Breast epithelium (tissue), 4 donors: ENCODE measurements around the gene EPB41L2. TPM values are rescaled to one million over a fixed set of nuclear protein-coding genes. Genes with fewer than 3 reads are reported as not detected.

Experiments used
- DNase-seq, 2 donors: peaks; one replicate each; pipeline ENCODE4 v3.0.0-alpha.2; 2019; ENCODE audit warnings: low spot score in 2 of 2
- H3K27ac ChIP-seq, 2 donors: fragments of 200-600 bp; sonication (generic) in 1 of 2; one replicate each; pipeline ENCODE4 v1.5.1; 2016 to 2019; ENCODE audit warnings: mild to moderate bottlenecking in 1 of 2
- H3K27me3 ChIP-seq, 2 donors: fragments of 200-600 bp; sonication (generic) in 1 of 2; one replicate each; pipeline versions ENCODE4 v1.5.1 to v1.6.0; 2017 to 2019; ENCODE audit warnings: control low read depth in 1 of 2, mild to moderate bottlenecking in 1 of 2
- H3K36me3 ChIP-seq: fragments of 200-600 bp; one replicate; pipeline ENCODE4 v1.5.1; 2019
- H3K4me1 ChIP-seq, 2 donors: fragments of 200-600 bp; sonication (generic); one replicate each; pipeline ENCODE4 v1.5.1; 2016 to 2019; ENCODE audit warnings: control low read depth in 1 of 2
- H3K4me3 ChIP-seq, 3 donors: fragments of 200-600 bp; sonication (generic); 1 replicate in 2 of 3; 2 replicates in 1 of 3; pipeline ENCODE4 v1.5.1; 2016 to 2019; ENCODE audit warnings: mild to moderate bottlenecking in 3 of 3, moderate library complexity in 2 of 3
- H3K9me3 ChIP-seq, 2 donors: fragments of 200-600 bp; sonication (generic) in 1 of 2; one replicate each; pipeline ENCODE4 v1.5.1; 2016 to 2019; ENCODE audit warnings: control low read depth in 1 of 2
- POLR2A ChIP-seq: fragments of 450-650 bp; IDR thresholded peaks from one replicate; pipeline ENCODE4 v1.6.1; 2016; ENCODE audit warnings: antibody characterized with exemption, mild to moderate bottlenecking, moderate library complexity
- POLR2AphosphoS5 ChIP-seq, 3 donors: sonication (generic); formaldehyde crosslinking; IDR thresholded peaks; one replicate each; pipeline ENCODE4 v1.6.1; 2017; ENCODE audit warnings: antibody characterized with exemption in 3 of 3
- intact Hi-C: fragments of 100-400 bp; cut with DNase I; formaldehyde crosslinking; loops from one replicate; pipeline ENCODE4 v1.15.1; 2023; ENCODE audit warnings: low total_unique reads
- total RNA-seq, 3 donors: library from RNA; depleted of rRNA; stranded (reverse); fragments of >200 nt; gene quantifications; one replicate each; pipeline ENCODE4 v1.1.0, GENCODE V29; 2016
- TF ChIP-seq, protein P1 (sequence below), 3 donors: fragments of 450-650 bp; IDR thresholded peaks; one replicate each; pipeline ENCODE4 v1.5.1; 2016 to 2017; ENCODE audit warnings: antibody characterized with exemption in 3 of 3, mild to moderate bottlenecking in 3 of 3, moderate library complexity in 3 of 3

EPB41L2 gene
- total RNA-seq, 3 donors from 2014 or later = 72.7 to 110 (median 101) TPM

DNA sequence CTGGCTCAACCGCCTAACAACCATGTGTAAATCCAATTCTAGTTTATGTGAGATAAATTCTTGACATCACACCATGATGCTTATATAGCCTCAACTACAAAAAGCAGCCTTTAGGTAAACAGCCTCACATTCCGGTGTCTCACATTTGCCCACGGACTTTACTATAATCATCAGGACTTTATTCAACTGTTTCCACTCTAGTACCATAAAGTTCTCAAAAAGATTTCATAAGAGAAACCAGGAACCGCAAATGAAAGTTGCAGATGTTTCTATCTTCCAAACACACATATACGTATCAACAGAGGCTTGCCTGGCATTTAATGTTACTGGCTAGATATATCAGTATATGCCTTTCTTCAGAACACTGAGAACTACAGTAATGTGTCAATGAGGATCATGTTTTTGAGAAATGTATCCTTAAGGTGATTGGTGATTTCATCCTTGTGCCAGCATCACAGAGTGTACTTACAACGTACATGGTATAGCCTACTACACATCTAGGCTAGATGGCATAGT is 80.0 kb downstream of the EPB41L2 start:
- Histone ChIP-seq H3K4me1 (no peaks in the 10 kb centered on the region), H3K9me3 (peaks cover 0 to 10% of the 10 kb centered on the region in 2 donors), H3K4me3 (no peak overlapping the region), H3K27ac (no peak overlapping the region), H3K36me3 (no peaks in the 10 kb centered on the region), H3K27me3 (no peaks in the 10 kb centered on the region)
- intact Hi-C loops = no loop called here
- no peak for TF ChIP-seq POLR2AphosphoS5 (IDR thresholded peaks at IDR 0.05)
- DNase-seq = no peak

DNA sequence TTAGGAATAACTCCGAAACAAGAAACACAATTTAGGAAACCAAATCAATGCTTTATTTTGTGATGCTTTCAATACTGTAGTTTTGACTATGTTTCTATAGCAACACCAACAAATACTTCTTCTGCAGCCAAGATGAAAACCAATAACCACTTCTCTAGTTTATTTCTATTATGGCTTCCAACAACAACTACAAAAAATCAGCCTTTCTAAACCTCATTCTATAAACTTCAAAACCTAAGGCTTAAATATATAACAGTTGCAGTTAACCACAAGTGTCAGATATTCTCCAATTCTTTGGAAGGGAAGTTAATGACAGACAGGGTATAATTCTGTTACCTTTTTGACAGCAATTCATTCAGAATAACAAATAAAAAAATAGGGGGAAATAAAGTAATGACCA is 80.9 kb downstream of the EPB41L2 start:
- H3K9me3 ChIP-seq = peaks cover 0 to 10% of the 10 kb centered on the region in 2 donors
- H3K4me1 ChIP-seq = no peaks in the 10 kb centered on the region
- no peaks in the 10 kb centered on the region for H3K36me3 ChIP-seq
- DNase-seq = no peak
- intact Hi-C loops = no loop called here
- no peak overlapping the region for H3K4me3 ChIP-seq
- no peak for TF ChIP-seq POLR2AphosphoS5 (IDR thresholded peaks at IDR 0.05)
- no peak for TF ChIP-seq POLR2A
- TF ChIP-seq, protein P1, sequence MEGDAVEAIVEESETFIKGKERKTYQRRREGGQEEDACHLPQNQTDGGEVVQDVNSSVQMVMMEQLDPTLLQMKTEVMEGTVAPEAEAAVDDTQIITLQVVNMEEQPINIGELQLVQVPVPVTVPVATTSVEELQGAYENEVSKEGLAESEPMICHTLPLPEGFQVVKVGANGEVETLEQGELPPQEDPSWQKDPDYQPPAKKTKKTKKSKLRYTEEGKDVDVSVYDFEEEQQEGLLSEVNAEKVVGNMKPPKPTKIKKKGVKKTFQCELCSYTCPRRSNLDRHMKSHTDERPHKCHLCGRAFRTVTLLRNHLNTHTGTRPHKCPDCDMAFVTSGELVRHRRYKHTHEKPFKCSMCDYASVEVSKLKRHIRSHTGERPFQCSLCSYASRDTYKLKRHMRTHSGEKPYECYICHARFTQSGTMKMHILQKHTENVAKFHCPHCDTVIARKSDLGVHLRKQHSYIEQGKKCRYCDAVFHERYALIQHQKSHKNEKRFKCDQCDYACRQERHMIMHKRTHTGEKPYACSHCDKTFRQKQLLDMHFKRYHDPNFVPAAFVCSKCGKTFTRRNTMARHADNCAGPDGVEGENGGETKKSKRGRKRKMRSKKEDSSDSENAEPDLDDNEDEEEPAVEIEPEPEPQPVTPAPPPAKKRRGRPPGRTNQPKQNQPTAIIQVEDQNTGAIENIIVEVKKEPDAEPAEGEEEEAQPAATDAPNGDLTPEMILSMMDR (IDR thresholded peaks at IDR 0.05) = no peak
- H3K27me3 ChIP-seq = no peaks in the 10 kb centered on the region
- H3K27ac ChIP-seq = no peak overlapping the region

DNA sequence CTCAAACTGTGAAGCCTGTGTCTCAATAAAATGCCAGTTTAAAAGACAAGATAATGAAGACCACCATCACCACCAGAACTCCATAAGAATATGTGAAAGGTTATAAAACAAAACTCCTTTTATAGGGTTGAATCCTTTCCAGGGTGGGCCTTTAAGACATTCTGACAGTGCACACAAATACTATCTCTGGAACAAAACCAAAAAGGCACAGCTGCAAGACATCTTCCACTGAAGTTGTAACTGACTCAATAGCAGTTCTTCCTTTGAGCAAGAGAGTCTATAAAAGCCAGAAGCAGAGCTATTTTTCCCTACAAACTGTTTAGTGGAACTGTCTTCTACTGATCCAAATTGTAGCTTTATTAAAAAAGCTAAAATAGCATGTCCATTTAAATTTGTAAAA is 81.6 kb downstream of the EPB41L2 start:
- no peaks in the 10 kb centered on the region for H3K4me1 ChIP-seq
- H3K27ac ChIP-seq = no peak overlapping the region
- TF ChIP-seq POLR2AphosphoS5 (IDR thresholded peaks at IDR 0.05) (no peak), POLR2A (no peak)
- TF ChIP-seq, protein P1 (IDR thresholded peaks at IDR 0.05) = no peak
- intact Hi-C loops = no loop called here
- no peak overlapping the region for H3K4me3 ChIP-seq
- H3K36me3 ChIP-seq = no peaks in the 10 kb centered on the region
- no peak for DNase-seq
- H3K27me3 ChIP-seq = no peaks in the 10 kb centered on the region
- peaks cover 0 to 10% of the 10 kb centered on the region in 2 donors for H3K9me3 ChIP-seq

DNA sequence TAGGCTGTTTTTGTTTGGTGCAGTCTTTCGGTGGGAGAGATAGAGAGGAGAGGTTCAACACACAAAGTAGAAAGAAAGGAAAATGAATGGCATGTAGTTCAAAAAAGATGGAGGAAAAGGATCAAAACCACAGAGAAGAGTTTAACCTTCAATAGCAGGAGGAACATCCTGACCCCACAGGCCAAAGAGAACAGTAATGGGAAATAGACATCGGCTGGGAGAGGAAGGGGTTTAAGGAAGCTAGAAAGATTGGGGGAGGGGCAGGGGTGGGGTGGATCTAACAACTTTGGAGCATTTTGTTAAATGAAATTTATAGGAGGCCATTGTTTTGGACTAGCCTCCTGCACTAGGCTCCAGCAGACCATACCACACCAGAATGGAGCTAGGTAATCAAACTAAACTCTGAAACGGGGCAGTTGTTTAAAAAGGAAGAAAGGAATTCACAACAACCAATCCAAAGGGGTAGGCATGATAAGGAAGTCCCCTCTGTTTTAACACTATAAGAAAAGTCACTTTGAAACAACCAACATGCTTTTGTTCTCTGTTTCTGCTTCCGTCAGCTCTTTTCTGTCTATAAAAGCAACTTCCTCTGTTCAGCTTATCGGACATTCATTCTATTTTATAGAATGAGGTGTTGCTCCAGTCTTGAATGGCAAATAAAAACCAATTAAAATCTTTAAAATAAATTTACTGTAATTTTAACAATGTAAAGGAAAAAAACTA is 82.6 kb downstream of the EPB41L2 start:
- DNase-seq = no peak
- Histone ChIP-seq H3K4me3 (no peak overlapping the region), H3K36me3 (no peaks in the 10 kb centered on the region), H3K27me3 (no peaks in the 10 kb centered on the region), H3K4me1 (no peaks in the 10 kb centered on the region), H3K27ac (no peak overlapping the region), H3K9me3 (peaks cover 0 to 7% of the 10 kb centered on the region in 2 donors)
- intact Hi-C loops = no loop called here
- no peak for TF ChIP-seq POLR2A

DNA sequence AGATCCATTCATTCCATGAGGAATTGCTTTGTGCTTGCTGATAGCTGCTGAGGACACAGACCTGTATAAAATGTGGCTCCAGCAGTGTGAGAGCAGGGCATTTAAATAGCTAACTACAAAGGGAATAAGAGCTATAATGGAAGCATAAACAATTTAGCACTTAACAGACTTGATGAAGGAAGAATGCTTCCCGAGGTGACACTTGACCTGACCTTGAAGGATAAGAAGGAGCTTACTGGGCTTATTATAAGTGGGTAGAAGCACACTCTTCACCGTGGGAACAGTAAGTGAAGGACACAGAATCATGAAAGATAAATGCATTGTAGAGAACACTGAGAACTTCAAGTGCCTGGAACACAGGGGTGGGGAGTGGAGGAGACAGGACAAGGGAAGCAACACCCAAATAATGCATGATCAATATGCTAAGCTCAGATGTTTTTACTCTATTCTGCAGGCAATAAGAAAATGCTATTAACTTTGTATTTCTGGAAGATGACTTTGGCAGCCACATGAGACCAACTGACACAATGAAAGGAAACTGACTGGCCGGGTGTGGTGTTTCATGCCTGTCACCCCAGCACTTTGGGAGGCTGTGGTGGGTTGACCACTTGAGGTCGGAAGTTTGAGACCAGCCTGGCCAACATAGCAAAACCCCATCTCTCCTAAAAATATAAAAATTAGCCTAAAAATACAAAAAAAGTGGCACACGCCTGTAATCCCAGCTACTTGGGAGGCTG is 84.2 kb downstream of the EPB41L2 start:
- no peak overlapping the region for H3K27ac ChIP-seq
- H3K4me3 ChIP-seq = no peak overlapping the region
- H3K27me3 ChIP-seq = no peaks in the 10 kb centered on the region
- TF ChIP-seq, protein P1 (IDR thresholded peaks at IDR 0.05) = no peak
- no peak for TF ChIP-seq POLR2A
- TF ChIP-seq POLR2AphosphoS5 (IDR thresholded peaks at IDR 0.05) = no peak
- intact Hi-C loops = no loop called here
- no peaks in the 10 kb centered on the region for H3K9me3 ChIP-seq
- no peak for DNase-seq
- no peaks in the 10 kb centered on the region for H3K36me3 ChIP-seq
- no peaks in the 10 kb centered on the region for H3K4me1 ChIP-seq

DNA sequence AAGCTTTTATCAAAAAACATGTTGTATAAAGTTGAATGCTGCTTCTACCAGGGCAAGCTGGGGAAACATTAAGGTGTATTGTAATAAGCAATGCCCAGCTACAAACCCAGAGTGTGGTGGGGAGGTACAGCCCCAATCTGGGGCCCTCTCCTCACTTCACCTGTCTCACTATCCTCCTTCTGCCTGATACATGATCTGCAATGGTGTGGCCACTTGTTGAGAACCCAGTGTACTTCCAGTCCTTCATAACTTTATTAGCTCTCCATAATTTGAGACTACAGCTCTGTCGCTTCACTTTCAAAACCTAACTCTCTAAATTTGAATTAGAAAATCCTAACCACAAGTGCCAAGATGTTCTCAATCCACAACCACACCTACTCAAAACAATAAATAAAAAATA is 84.9 kb downstream of the EPB41L2 start:
- no peak for DNase-seq
- no peaks in the 10 kb centered on the region for H3K27me3 ChIP-seq
- intact Hi-C loops = no loop called here
- TF ChIP-seq POLR2AphosphoS5 (IDR thresholded peaks at IDR 0.05) (no peak), POLR2A (no peak)
- TF ChIP-seq, protein P1 (IDR thresholded peaks at IDR 0.05) = no peak
- no peaks in the 10 kb centered on the region for H3K9me3 ChIP-seq
- no peak overlapping the region for H3K27ac ChIP-seq
- no peaks in the 10 kb centered on the region for H3K4me1 ChIP-seq
- H3K4me3 ChIP-seq = no peak overlapping the region
- H3K36me3 ChIP-seq = no peaks in the 10 kb centered on the region
